Ascending aorta (tissue), 2 donors: ENCODE results near the gene MPPED1. TPM values are rescaled to one million over a fixed set of nuclear protein-coding genes. Genes with fewer than 3 reads are reported as not detected.

Experiments
- DNase-seq, 2 donors: peaks; one replicate each; pipeline ENCODE4 v3.0.0-alpha.2; 2019; ENCODE audit warnings: low spot score in 2 of 2
- H3K27ac ChIP-seq, 2 donors: fragments of 200-600 bp; sonication (generic); one replicate each; pipeline ENCODE4 v1.5.1; 2016 to 2017; ENCODE audit warnings: mild to moderate bottlenecking in 1 of 2
- H3K27me3 ChIP-seq: fragments of 200-600 bp; sonication (generic); one replicate; pipeline ENCODE4 v1.5.1; 2017
- H3K36me3 ChIP-seq, 2 donors: fragments of 200-600 bp; sonication (generic); one replicate each; pipeline ENCODE4 v1.5.1; 2016
- H3K4me1 ChIP-seq, 2 donors: fragments of 200-600 bp; sonication (generic); one replicate each; pipeline ENCODE4 v1.5.1; 2016 to 2017; ENCODE audit warnings: mild to moderate bottlenecking in 1 of 2
- H3K4me3 ChIP-seq, 2 donors: fragments of 200-600 bp; sonication (generic); one replicate each; pipeline ENCODE4 v1.5.1; 2016 to 2017; ENCODE audit warnings: mild to moderate bottlenecking in 1 of 2
- H3K9me3 ChIP-seq, 2 donors: fragments of 200-600 bp; sonication (generic); one replicate each; pipeline ENCODE4 v1.5.1; 2016
- CTCF ChIP-seq, 3 experiments: fragments of 200-600 bp in 2 of 3; fragments of 450-650 bp in 1 of 3; sonication (generic) in 2 of 3; IDR thresholded peaks; one replicate each; pipeline ENCODE4 v1.5.1; 2016 to 2019; ENCODE audit warnings: antibody characterized with exemption in 3 of 3, mild to moderate bottlenecking in 1 of 3, moderate library complexity in 1 of 3
- intact Hi-C: fragments of 100-400 bp; cut with DNase I; formaldehyde crosslinking; loops from one replicate; pipeline ENCODE4 v1.15.1; 2023
- total RNA-seq: library from RNA; depleted of rRNA; stranded (reverse); fragments of >200 nt; gene quantifications from one replicate; pipeline ENCODE4 v1.1.0, GENCODE V29; 2016

The MPPED1 gene
- total RNA-seq, 1 donor from 2014 or later = not detected

GRCh38 chr22:43544289-43544673, 132.5 kb downstream of the MPPED1 start:
- no peak for DNase-seq
- intact Hi-C loops = no loop called here
- H3K36me3 ChIP-seq = no peaks in the 10 kb centered on the region

GRCh38 chr22:43546186-43546585, 134.4 kb downstream of the MPPED1 start:
- Histone ChIP-seq H3K36me3 (no peaks in the 10 kb centered on the region), H3K27ac (no peak overlapping the region), H3K9me3 (no peaks in the 10 kb centered on the region), H3K4me1 (no peaks in the 10 kb centered on the region), H3K4me3 (no peak overlapping the region), H3K27me3 (no peaks in the 10 kb centered on the region)
- intact Hi-C loops = no loop called here
- TF ChIP-seq CTCF (IDR thresholded peaks at IDR 0.05) = no peak
- no peak for DNase-seq

More at GRCh38 chr22:43544289-43544673, 132.5 kb downstream of the MPPED1 start:
- Histone ChIP-seq H3K4me1 (no peaks in the 10 kb centered on the region), H3K27ac (no peak overlapping the region), H3K27me3 (no peaks in the 10 kb centered on the region), H3K4me3 (no peak overlapping the region), H3K9me3 (no peaks in the 10 kb centered on the region)
- no peak for TF ChIP-seq CTCF (IDR thresholded peaks at IDR 0.05)

- Histone ChIP-seq H3K36me3 (no peaks in the 10 kb centered on the region), H3K9me3 (no peaks in the 10 kb centered on the region), H3K4me1 (no peaks in the 10 kb centered on the region), H3K4me3 (no peak overlapping the region), H3K27ac (no peak overlapping the region), H3K27me3 (no peaks in the 10 kb centered on the region)
- DNase-seq = no peak
- intact Hi-C loops = no loop called here
- TF ChIP-seq CTCF (IDR thresholded peaks at IDR 0.05) = no peak
Observed at GRCh38 chr22:43550024-43550620, 138.3 kb downstream of the MPPED1 start.

GRCh38 chr22:43550672-43551071, 138.9 kb downstream of the MPPED1 start:
- Histone ChIP-seq H3K9me3 (no peaks in the 10 kb centered on the region), H3K4me3 (no peak overlapping the region), H3K4me1 (no peaks in the 10 kb centered on the region), H3K27me3 (no peaks in the 10 kb centered on the region), H3K36me3 (no peaks in the 10 kb centered on the region), H3K27ac (no peak overlapping the region)
- intact Hi-C loops = no loop called here
- peak in 1 of 2 donors; percentile 35 for DNase-seq
- TF ChIP-seq CTCF (IDR thresholded peaks at IDR 0.05) = no peak

- no peaks in the 10 kb centered on the region for H3K9me3 ChIP-seq
Observed at GRCh38 chr22:43553451-43554258, 141.8 kb downstream of the MPPED1 start.

More at GRCh38 chr22:43553451-43554258, 141.8 kb downstream of the MPPED1 start:
- H3K4me3 ChIP-seq = no peak overlapping the region
- DNase-seq = peak in 1 of 2 donors; percentile 37
- intact Hi-C loops = no loop called here
- H3K4me1 ChIP-seq = no peaks in the 10 kb centered on the region
- no peak for TF ChIP-seq CTCF (IDR thresholded peaks at IDR 0.05)
- no peak overlapping the region for H3K27ac ChIP-seq
- no peaks in the 10 kb centered on the region for H3K27me3 ChIP-seq
- H3K36me3 ChIP-seq = no peaks in the 10 kb centered on the region
